ENCODE data around the gene USP47. TPM values are rescaled to one million over a fixed set of nuclear protein-coding genes. Genes with fewer than 3 reads are reported as not detected.
A peak's percentile ranks its signal among the peaks of the same experiment; 100 is the strongest.

USP47 gene
- total RNA-seq, 1 experiment from 2014 or later, result 45.9 TPM

GRCh38 chr11:11985954-11986949 lies 144.5 kb downstream of the USP47 start:
- TF ChIP-seq, protein P1, sequence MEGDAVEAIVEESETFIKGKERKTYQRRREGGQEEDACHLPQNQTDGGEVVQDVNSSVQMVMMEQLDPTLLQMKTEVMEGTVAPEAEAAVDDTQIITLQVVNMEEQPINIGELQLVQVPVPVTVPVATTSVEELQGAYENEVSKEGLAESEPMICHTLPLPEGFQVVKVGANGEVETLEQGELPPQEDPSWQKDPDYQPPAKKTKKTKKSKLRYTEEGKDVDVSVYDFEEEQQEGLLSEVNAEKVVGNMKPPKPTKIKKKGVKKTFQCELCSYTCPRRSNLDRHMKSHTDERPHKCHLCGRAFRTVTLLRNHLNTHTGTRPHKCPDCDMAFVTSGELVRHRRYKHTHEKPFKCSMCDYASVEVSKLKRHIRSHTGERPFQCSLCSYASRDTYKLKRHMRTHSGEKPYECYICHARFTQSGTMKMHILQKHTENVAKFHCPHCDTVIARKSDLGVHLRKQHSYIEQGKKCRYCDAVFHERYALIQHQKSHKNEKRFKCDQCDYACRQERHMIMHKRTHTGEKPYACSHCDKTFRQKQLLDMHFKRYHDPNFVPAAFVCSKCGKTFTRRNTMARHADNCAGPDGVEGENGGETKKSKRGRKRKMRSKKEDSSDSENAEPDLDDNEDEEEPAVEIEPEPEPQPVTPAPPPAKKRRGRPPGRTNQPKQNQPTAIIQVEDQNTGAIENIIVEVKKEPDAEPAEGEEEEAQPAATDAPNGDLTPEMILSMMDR (conservative IDR thresholded peaks at IDR 0.05; ENCODE audit: low read depth, low read length), result no peak
- no peak for TF ChIP-seq EZH2 (IDR thresholded peaks at IDR 0.05; ENCODE audit: borderline replicate concordance, low read depth, low read length, poor library complexity, severe bottlenecking)
- no peaks in the 10 kb centered on the region for H3K36me3 ChIP-seq (ENCODE audit: insufficient read depth, low read length, poor library complexity, severe bottlenecking)
- ChIA-PET CTCF (no interaction called here), POLR2A (ENCODE audit: low non-redundant PET) (no interaction called here)
- H3K4me3 ChIP-seq (ENCODE audit: low read depth, low read length, poor library complexity, severe bottlenecking), result no peak overlapping the region
- H3K4me1 ChIP-seq (ENCODE audit: insufficient read depth, low read length, poor library complexity, severe bottlenecking), result no peaks in the 10 kb centered on the region
- H3K27me3 ChIP-seq (replicated peaks; ENCODE audit: insufficient read depth, low read depth, low read length, poor library complexity), result no peaks in the 10 kb centered on the region
- H3K9me3 ChIP-seq (ENCODE audit: low read depth, low read length, poor library complexity, severe bottlenecking), result no peaks in the 10 kb centered on the region
- intact Hi-C loops (cut with micrococcal nuclease; ENCODE audit: unreplicated experiment), result no loop called here
- H3K27ac ChIP-seq (ENCODE audit: low read depth, low read length, poor library complexity, severe bottlenecking), result no peak overlapping the region
- BruUV-seq (replicated peaks), result no TSS peak
- no peak for DNase-seq (ENCODE audit: low spot score)

- intact Hi-C loops (cut with micrococcal nuclease; ENCODE audit: unreplicated experiment), result no loop called here
- H3K4me1 ChIP-seq (ENCODE audit: insufficient read depth, low read length, poor library complexity, severe bottlenecking), result no peaks in the 10 kb centered on the region
- H3K27ac ChIP-seq (ENCODE audit: low read depth, low read length, poor library complexity, severe bottlenecking), result no peak overlapping the region
- TF ChIP-seq EZH2 (IDR thresholded peaks at IDR 0.05; ENCODE audit: borderline replicate concordance, low read depth, low read length, poor library complexity, severe bottlenecking), result no peak
- TF ChIP-seq, protein P1 (conservative IDR thresholded peaks at IDR 0.05; ENCODE audit: low read depth, low read length), result peak; percentile 40
- ChIA-PET CTCF (no interaction called here), POLR2A (ENCODE audit: low non-redundant PET) (no interaction called here)
- H3K27me3 ChIP-seq (replicated peaks; ENCODE audit: insufficient read depth, low read depth, low read length, poor library complexity), result no peaks in the 10 kb centered on the region
- no peaks in the 10 kb centered on the region for H3K9me3 ChIP-seq (ENCODE audit: low read depth, low read length, poor library complexity, severe bottlenecking)
- no peaks in the 10 kb centered on the region for H3K36me3 ChIP-seq (ENCODE audit: insufficient read depth, low read length, poor library complexity, severe bottlenecking)
- DNase-seq (ENCODE audit: low spot score), result peak; percentile 48
- BruUV-seq (replicated peaks), result no TSS peak
- no peak overlapping the region for H3K4me3 ChIP-seq (ENCODE audit: low read depth, low read length, poor library complexity, severe bottlenecking)
Measured at GRCh38 chr11:11987503-11988022, 145.8 kb downstream of the USP47 start.

DNA sequence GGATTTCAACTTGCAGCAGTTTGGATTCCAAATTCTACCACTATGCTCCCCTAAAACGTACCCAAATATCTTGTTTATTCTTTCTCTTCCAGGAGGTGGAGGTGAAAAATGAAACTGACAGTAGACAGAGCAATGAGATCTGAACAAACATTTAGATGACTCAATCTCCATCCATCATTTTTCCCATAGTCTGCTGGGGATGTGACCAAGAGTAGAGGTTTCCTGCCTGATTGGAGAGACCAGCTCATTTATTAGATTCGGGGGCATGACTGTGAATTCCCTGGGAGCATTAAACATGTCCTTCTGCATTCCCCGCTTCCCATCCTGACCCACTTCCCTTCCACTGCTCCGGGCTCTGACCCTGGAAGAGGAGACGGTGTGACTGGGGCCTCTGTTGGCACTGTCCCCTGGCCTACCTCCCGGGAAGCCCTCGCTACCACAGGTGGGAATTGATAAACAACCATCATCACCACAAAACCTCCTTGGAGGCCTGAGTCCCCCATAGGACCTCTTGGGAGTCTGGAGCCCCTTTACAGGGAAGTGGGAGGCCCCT lies 146.4 kb downstream of the USP47 start:
- intact Hi-C loops (cut with micrococcal nuclease; ENCODE audit: unreplicated experiment), result no loop called here
- CTCF ChIA-PET, result no interaction called here
- Histone ChIP-seq H3K4me3 (ENCODE audit: low read depth, low read length, poor library complexity, severe bottlenecking) (no peak overlapping the region), H3K9me3 (ENCODE audit: low read depth, low read length, poor library complexity, severe bottlenecking) (no peaks in the 10 kb centered on the region), H3K27me3 (replicated peaks; ENCODE audit: insufficient read depth, low read depth, low read length, poor library complexity) (no peaks in the 10 kb centered on the region), H3K36me3 (ENCODE audit: insufficient read depth, low read length, poor library complexity, severe bottlenecking) (no peaks in the 10 kb centered on the region), H3K4me1 (ENCODE audit: insufficient read depth, low read length, poor library complexity, severe bottlenecking) (no peaks in the 10 kb centered on the region), H3K27ac (ENCODE audit: low read depth, low read length, poor library complexity, severe bottlenecking) (no peak overlapping the region)
- TF ChIP-seq EZH2 (IDR thresholded peaks at IDR 0.05; ENCODE audit: borderline replicate concordance, low read depth, low read length, poor library complexity, severe bottlenecking), result no peak
- TF ChIP-seq, protein P1 (conservative IDR thresholded peaks at IDR 0.05; ENCODE audit: low read depth, low read length), result no peak; the same call in 1 of the 2 replicates
- no TSS peak for BruUV-seq (replicated peaks)
- DNase-seq (ENCODE audit: low spot score), result no peak
- POLR2A ChIA-PET (ENCODE audit: low non-redundant PET), result no interaction called here
